K562 (cell line): ENCODE results near the gene GFI1B. TPM values are rescaled to one million over a fixed set of nuclear protein-coding genes. Genes with fewer than 3 reads are reported as not detected.

Experiments used
- ASH1L ChIP-seq: fragments of 450-650 bp; IDR thresholded peaks from 2 replicates; pipeline ENCODE4 v1.6.1; 2018; ENCODE audit warnings: borderline replicate concordance, mild to moderate bottlenecking, low read depth; ENCODE audit not compliant: partially characterized antibody
- ELF4 ChIP-seq: fragments of 450-650 bp; formaldehyde crosslinking; IDR thresholded peaks from 2 replicates; pipeline ENCODE4 v1.4.0; 2022; ENCODE audit warnings: missing genetic modification characterization
- ETV6 ChIP-seq, 3 experiments: fragments of 150-350 bp in 1 of 3; sonication (generic) in 1 of 3; formaldehyde crosslinking in 1 of 3; IDR thresholded peaks; 2 replicates each; pipeline versions ENCODE4 v1.6.1 to v1.8.0; 2014 to 2022; ENCODE audit warnings: borderline replicate concordance in 2 of 3, low read depth in 2 of 3, antibody characterized with exemption in 1 of 3, low read length in 1 of 3, mild to moderate bottlenecking in 1 of 3, missing genetic modification reagents in 1 of 3
- KLF16 ChIP-seq: IDR thresholded peaks from 2 replicates; pipeline ENCODE4 v1.6.1; 2016; ENCODE audit warnings: antibody characterized with exemption
- MYC ChIP-seq, 2 experiments: fragments of 250-450 bp in 1 of 2; sonication (Bioruptor Pico) in 1 of 2; IDR thresholded peaks; 2 replicates each; pipeline versions ENCODE4 v1.5.1 to v1.6.1; 2012 to 2021; ENCODE audit warnings: low read depth in 2 of 2, borderline replicate concordance in 1 of 2, improper control_type of control experiment in 1 of 2, low read length in 1 of 2, mild to moderate bottlenecking in 1 of 2, moderate library complexity in 1 of 2
- NELFE ChIP-seq: IDR thresholded peaks from 2 replicates; pipeline ENCODE4 v1.6.1; 2011; ENCODE audit warnings: mild to moderate bottlenecking; ENCODE audit not compliant: insufficient read depth, insufficient read length
- PHF20 ChIP-seq: fragments of 450-650 bp; IDR thresholded peaks from 2 replicates; pipeline ENCODE4 v1.6.1; 2018; ENCODE audit not compliant: partially characterized antibody
- RBM14 ChIP-seq: fragments of 200-400 bp; formaldehyde crosslinking; IDR thresholded peaks from 2 replicates; pipeline ENCODE4 v1.6.1; 2018; ENCODE audit warnings: low read depth, mild to moderate bottlenecking, low read length, moderate library complexity, borderline replicate concordance; ENCODE audit not compliant: insufficient read depth
- SREBF1 ChIP-seq: fragments of 150-350 bp; IDR thresholded peaks from 2 replicates; pipeline ENCODE4 v1.6.1; 2014; ENCODE audit warnings: antibody characterized with exemption, low read depth, low read length, borderline replicate concordance
- TAF1 ChIP-seq: IDR thresholded peaks from 2 replicates; pipeline ENCODE4 v1.6.1; 2011; ENCODE audit warnings: mild to moderate bottlenecking, low read length, moderate library complexity; ENCODE audit not compliant: insufficient read depth, control insufficient read depth, severe bottlenecking; ENCODE audit errors: extremely low read depth
- TBL1XR1 ChIP-seq, 2 experiments: IDR thresholded peaks; 2 replicates each; pipeline ENCODE4 v1.6.1; 2012; ENCODE audit warnings: improper control_type of control experiment in 2 of 2, low read length in 2 of 2, mild to moderate bottlenecking in 1 of 2
- TEAD2 ChIP-seq: fragments of 450-650 bp; IDR thresholded peaks from 2 replicates; pipeline ENCODE4 v1.6.1; 2016; ENCODE audit warnings: missing genetic modification characterization, control low read depth, missing compliant biosample characterization
- ZBTB1 ChIP-seq: sonication (generic); formaldehyde crosslinking; IDR thresholded peaks from 2 replicates; pipeline ENCODE4 v1.8.1; 2023; ENCODE audit warnings: missing genetic modification reagents, low read depth, mild to moderate bottlenecking, borderline replicate concordance
- ZBTB8A ChIP-seq: fragments of 450-650 bp; IDR thresholded peaks from 2 replicates; pipeline ENCODE4 v1.6.1; 2018; ENCODE audit warnings: mild to moderate bottlenecking, moderate library complexity; ENCODE audit not compliant: partially characterized antibody
- ZNF444 ChIP-seq: fragments of 250-450 bp; sonication (Bioruptor Pico); IDR thresholded peaks from 2 replicates; pipeline ENCODE4 v1.4.0; 2020; ENCODE audit warnings: mild to moderate bottlenecking, moderate library complexity
- ZNF445 ChIP-seq: fragments of 250-450 bp; sonication (Bioruptor Pico); IDR thresholded peaks from 2 replicates; pipeline ENCODE4 v1.4.0; 2020; ENCODE audit warnings: low read depth, mild to moderate bottlenecking, moderate library complexity
- ZNF75A ChIP-seq: fragments of 450-650 bp; formaldehyde crosslinking; IDR thresholded peaks from 2 replicates; pipeline ENCODE4 v1.4.0; 2020; ENCODE audit warnings: mild to moderate bottlenecking
- polyA plus RNA-seq, 8 experiments: library from polyadenylated mRNA; depleted of rRNA in 4 of 8; stranded (reverse) in 5 of 8; unstranded in 3 of 8; fragments of >200 nt; fragmentation: Nextera tagmentation in 2 of 8; fragmentation: Illumina TruSeq in 1 of 8; extraction: Ambion mirVana in 2 of 8; extraction: Trizol in 1 of 8; gene quantifications; 2 replicates each; pipeline versions ENCODE4 v1.2.1 to v1.2.3, GENCODE V29; 2011 to 2014; ENCODE audit warnings: inconsistent platforms in 1 of 8, missing spikeins in 1 of 8
- total RNA-seq, 7 experiments: library from RNA; depleted of rRNA in 6 of 7; stranded (reverse); fragments of >200 nt in 6 of 7; fragmentation: Illumina TruSeq in 2 of 7; extraction: Trizol in 2 of 7; gene quantifications; 2 replicates each; pipeline versions ENCODE4 v1.2.1 to v1.2.3, GENCODE V29; 2011 to 2021; ENCODE audit warnings: low replicate concordance in 1 of 7
- TF ChIP-seq, protein P1 (sequence below): fragments of 200-400 bp; formaldehyde crosslinking; IDR thresholded peaks from 2 replicates; pipeline ENCODE4 v1.6.1; 2017; ENCODE audit warnings: mild to moderate bottlenecking, low read depth, low read length, moderate library complexity
- TF ChIP-seq, protein P2 (sequence below): fragments of 250-450 bp; sonication (Bioruptor Pico); IDR thresholded peaks from 2 replicates; pipeline ENCODE4 v1.4.0; 2020; ENCODE audit warnings: mild to moderate bottlenecking, moderate library complexity

The GFI1B gene
- total and polyA plus RNA-seq, 9 of the 15 experiments (the other 6 are each of a cell fraction or from before 2014, with no cell fraction given) = 8.0 to 75.7 (median 34.5) TPM

- TF ChIP-seq, protein P1, sequence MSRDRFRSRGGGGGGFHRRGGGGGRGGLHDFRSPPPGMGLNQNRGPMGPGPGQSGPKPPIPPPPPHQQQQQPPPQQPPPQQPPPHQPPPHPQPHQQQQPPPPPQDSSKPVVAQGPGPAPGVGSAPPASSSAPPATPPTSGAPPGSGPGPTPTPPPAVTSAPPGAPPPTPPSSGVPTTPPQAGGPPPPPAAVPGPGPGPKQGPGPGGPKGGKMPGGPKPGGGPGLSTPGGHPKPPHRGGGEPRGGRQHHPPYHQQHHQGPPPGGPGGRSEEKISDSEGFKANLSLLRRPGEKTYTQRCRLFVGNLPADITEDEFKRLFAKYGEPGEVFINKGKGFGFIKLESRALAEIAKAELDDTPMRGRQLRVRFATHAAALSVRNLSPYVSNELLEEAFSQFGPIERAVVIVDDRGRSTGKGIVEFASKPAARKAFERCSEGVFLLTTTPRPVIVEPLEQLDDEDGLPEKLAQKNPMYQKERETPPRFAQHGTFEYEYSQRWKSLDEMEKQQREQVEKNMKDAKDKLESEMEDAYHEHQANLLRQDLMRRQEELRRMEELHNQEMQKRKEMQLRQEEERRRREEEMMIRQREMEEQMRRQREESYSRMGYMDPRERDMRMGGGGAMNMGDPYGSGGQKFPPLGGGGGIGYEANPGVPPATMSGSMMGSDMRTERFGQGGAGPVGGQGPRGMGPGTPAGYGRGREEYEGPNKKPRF = no peak
- peak; percentile 57; the same call in 1 of the 2 replicates for TF ChIP-seq ZNF444 (CRISPR knock-in tag)
- TF ChIP-seq RBM14 = no peak
- TF ChIP-seq KLF16 = peak; percentile 98
- no peak for TF ChIP-seq ZBTB8A
- no peak for TF ChIP-seq PHF20
- peak; percentile 93 for TF ChIP-seq ELF4 (CRISPR knock-in tag)
- no peak for TF ChIP-seq TEAD2 (tag)
- no peak for TF ChIP-seq ZBTB1 (CRISPR knock-in tag)
- TF ChIP-seq NELFE = no peak
- no peak for TF ChIP-seq ZNF75A (CRISPR knock-in tag)
- TF ChIP-seq TBL1XR1 (IDR thresholded peaks at IDR 0.05; ENCODE audit: low read length in 2 of 2) = peak; percentile 81 to 94
- no peak for TF ChIP-seq ASH1L
- TF ChIP-seq ETV6 (IDR thresholded peaks at IDR 0.05; ENCODE audit: borderline replicate concordance in 1 of 2, low read depth in 2 of 2, low read length in 1 of 2) = 0 out of 4 replicates have a peak, but pooled peaks of 1 of the 2 experiments have one; percentile 47
- no peak for TF ChIP-seq ETV6 (CRISPR knock-in tag; IDR thresholded peaks at IDR 0.05; ENCODE audit: borderline replicate concordance)
- TF ChIP-seq SREBF1 = no peak
- TF ChIP-seq ZNF445 = peak; percentile 79; the same call in 1 of the 2 replicates
- TF ChIP-seq, protein P2, sequence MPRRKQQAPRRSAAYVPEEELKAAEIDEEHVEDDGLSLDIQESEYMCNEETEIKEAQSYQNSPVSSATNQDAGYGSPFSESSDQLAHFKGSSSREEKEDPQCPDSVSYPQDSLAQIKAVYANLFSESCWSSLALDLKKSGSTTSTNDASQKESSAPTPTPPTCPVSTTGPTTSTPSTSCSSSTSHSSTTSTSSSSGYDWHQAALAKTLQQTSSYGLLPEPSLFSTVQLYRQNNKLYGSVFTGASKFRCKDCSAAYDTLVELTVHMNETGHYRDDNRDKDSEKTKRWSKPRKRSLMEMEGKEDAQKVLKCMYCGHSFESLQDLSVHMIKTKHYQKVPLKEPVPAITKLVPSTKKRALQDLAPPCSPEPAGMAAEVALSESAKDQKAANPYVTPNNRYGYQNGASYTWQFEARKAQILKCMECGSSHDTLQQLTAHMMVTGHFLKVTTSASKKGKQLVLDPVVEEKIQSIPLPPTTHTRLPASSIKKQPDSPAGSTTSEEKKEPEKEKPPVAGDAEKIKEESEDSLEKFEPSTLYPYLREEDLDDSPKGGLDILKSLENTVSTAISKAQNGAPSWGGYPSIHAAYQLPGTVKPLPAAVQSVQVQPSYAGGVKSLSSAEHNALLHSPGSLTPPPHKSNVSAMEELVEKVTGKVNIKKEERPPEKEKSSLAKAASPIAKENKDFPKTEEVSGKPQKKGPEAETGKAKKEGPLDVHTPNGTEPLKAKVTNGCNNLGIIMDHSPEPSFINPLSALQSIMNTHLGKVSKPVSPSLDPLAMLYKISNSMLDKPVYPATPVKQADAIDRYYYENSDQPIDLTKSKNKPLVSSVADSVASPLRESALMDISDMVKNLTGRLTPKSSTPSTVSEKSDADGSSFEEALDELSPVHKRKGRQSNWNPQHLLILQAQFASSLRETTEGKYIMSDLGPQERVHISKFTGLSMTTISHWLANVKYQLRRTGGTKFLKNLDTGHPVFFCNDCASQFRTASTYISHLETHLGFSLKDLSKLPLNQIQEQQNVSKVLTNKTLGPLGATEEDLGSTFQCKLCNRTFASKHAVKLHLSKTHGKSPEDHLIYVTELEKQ (CRISPR knock-in tag) = peak; percentile 33; the same call in 1 of the 2 replicates
- TF ChIP-seq TAF1 = peak; percentile 45
- peak; percentile 82 for TF ChIP-seq MYC (IDR thresholded peaks at IDR 0.05; ENCODE audit: low read depth, low read length)
- TF ChIP-seq MYC (CRISPR knock-in tag; IDR thresholded peaks at IDR 0.05; ENCODE audit: borderline replicate concordance, low read depth) = 0 out of 2 replicates have a peak, but pooled peaks have one; percentile 34
Observed at GRCh38 chr9:133004091-133004998, 25.9 kb downstream of the GFI1B start (continued).
